Thyroid gland (tissue), 4 donors: ENCODE measurements around the gene DNAAF8.

Experiments used
- POLR2A ChIP-seq, 2 donors: fragments of 450-650 bp; IDR thresholded peaks; one replicate each; pipeline ENCODE4 v1.6.1; 2017; ENCODE audit warnings: antibody characterized with exemption in 2 of 2, mild to moderate bottlenecking in 2 of 2, moderate library complexity in 1 of 2
- TF ChIP-seq, protein P1 (sequence below), 6 experiments: fragments of 200-600 bp in 3 of 6; fragments of 450-650 bp in 3 of 6; sonication (generic) in 3 of 6; IDR thresholded peaks; one replicate each; pipeline ENCODE4 v1.5.1; 2016 to 2019; ENCODE audit warnings: antibody characterized with exemption in 6 of 6, mild to moderate bottlenecking in 2 of 6, inconsistent platforms in 1 of 6, moderate library complexity in 1 of 6

DNA sequence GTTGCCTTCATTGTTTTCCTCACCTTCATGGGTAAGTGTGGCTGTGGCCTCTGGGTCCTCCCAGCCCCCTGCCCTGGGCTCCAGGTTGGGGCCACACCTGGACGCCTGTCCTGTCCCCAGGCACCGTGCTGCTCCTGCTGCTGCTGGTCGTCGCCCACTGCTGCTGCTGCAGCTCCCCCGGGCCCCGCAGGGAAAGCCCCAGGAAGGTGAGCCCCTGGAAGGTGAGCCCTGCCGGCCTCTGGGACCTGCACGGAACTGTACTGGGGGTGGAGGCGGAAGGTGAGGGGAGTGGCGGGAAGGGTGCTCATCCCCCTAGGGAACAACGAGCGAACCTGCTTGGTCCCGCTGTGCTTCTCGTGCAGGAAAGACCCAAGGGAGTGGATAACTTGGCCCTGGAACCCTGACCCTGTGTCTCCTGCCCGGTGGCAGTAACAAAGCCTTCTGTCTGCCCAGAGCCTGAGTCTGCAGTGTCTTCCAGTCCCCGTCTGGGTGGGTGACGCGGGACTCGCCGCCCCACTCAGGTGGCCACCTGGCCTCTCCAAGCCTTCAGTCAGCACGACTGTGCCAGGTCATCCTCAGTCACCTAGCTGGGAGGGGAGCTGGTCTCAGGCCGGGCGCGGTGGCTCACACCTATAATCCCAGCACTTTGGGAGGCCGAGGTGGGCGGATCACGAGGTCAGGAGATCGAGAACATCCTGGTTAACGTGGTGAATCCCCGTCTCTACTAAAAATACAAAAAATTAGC lies 61.7 kb downstream of the DNAAF8 start:
- TF ChIP-seq, protein P1, sequence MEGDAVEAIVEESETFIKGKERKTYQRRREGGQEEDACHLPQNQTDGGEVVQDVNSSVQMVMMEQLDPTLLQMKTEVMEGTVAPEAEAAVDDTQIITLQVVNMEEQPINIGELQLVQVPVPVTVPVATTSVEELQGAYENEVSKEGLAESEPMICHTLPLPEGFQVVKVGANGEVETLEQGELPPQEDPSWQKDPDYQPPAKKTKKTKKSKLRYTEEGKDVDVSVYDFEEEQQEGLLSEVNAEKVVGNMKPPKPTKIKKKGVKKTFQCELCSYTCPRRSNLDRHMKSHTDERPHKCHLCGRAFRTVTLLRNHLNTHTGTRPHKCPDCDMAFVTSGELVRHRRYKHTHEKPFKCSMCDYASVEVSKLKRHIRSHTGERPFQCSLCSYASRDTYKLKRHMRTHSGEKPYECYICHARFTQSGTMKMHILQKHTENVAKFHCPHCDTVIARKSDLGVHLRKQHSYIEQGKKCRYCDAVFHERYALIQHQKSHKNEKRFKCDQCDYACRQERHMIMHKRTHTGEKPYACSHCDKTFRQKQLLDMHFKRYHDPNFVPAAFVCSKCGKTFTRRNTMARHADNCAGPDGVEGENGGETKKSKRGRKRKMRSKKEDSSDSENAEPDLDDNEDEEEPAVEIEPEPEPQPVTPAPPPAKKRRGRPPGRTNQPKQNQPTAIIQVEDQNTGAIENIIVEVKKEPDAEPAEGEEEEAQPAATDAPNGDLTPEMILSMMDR (IDR thresholded peaks at IDR 0.05): no peak
- TF ChIP-seq POLR2A (IDR thresholded peaks at IDR 0.05): no peak
